ENCODE data around the gene RORB. TPM values are rescaled to one million over a fixed set of nuclear protein-coding genes. Genes with fewer than 3 reads are reported as not detected.

The RORB gene
- polyA plus RNA-seq, 3 donors: not detected

- Histone ChIP-seq H3K4me3 (replicated peaks in 1 of 3; ENCODE audit: low read depth in 2 of 3, low read length in 3 of 3) (no peak overlapping the region), H3K9ac (ENCODE audit: insufficient read depth, low read length, poor library complexity, severe bottlenecking) (no peak overlapping the region), H3K9me3 (replicated peaks in 1 of 2; ENCODE audit: control insufficient read depth in 1 of 2, insufficient read depth in 1 of 2, low read length in 2 of 2) (no peaks in the 10 kb centered on the region), H3K36me3 (replicated peaks in 1 of 2; ENCODE audit: control insufficient read depth in 1 of 2, insufficient read depth in 2 of 2, low read length in 2 of 2) (no peaks in the 10 kb centered on the region), H3K79me2 (ENCODE audit: insufficient read depth, low read length) (no peaks in the 10 kb centered on the region), H3K4me2 (replicated peaks; ENCODE audit: extremely low read depth, low read length, poor library complexity, severe bottlenecking) (no peak overlapping the region), H3K4me1 (ENCODE audit: control insufficient read depth in 1 of 2, insufficient read depth in 2 of 2, low read length in 2 of 2) (peaks cover 19 to 23% of the 10 kb centered on the region in 2 donors), H2AFZ (ENCODE audit: insufficient read depth, low read depth, low read length, poor library complexity, severe bottlenecking) (no peak overlapping the region), H3K27ac (ENCODE audit: low read depth in 1 of 2, low read length in 2 of 2) (no peak overlapping the region), H3K27me3 (ENCODE audit: control insufficient read depth in 2 of 2, insufficient read depth in 2 of 2, low read length in 2 of 2) (peaks cover 0 to 6% of the 10 kb centered on the region in 2 donors), H4K20me1 (ENCODE audit: insufficient read depth, low read length) (no peaks in the 10 kb centered on the region)
- Mint-ChIP-seq H3K4me1 (peaks cover 22% of the 10 kb centered on the region), H3K27ac (no peak overlapping the region), H3K36me3 (no peaks in the 10 kb centered on the region), H3K9me3 (peaks cover 0 to 2% (median 0%) of the 10 kb centered on the region in 7 donors), H3K4me3 (no peak overlapping the region), H3K27me3 (ENCODE audit: low read depth in 3 of 3) (peaks cover 2 to 9% (median 6%) of the 10 kb centered on the region in 3 donors)
- intact Hi-C loops (cut with micrococcal nuclease): no loop called here
- 63% methylated on average over 6 of the region's 9 CpGs for WGBS (ENCODE audit: insufficient coverage)
- TF ChIP-seq CTCF (IDR thresholded peaks at IDR 0.05): no peak
- DNase-seq: no peak
Measured at GRCh38 chr9:74554751-74555419, 57.8 kb downstream of the RORB start.

- H3K27ac ChIP-seq (ENCODE audit: low read depth in 1 of 2, low read length in 2 of 2): no peak overlapping the region
- WGBS (ENCODE audit: insufficient coverage): 100% methylated on average over 1 of the region's 3 CpGs
- Mint-ChIP-seq H3K36me3 (no peaks in the 10 kb centered on the region), H3K27ac (no peak overlapping the region), H3K4me3 (no peak overlapping the region), H3K27me3 (ENCODE audit: low read depth in 3 of 3) (peaks cover 2 to 9% (median 6%) of the 10 kb centered on the region in 3 donors), H3K4me1 (peaks cover 22% of the 10 kb centered on the region), H3K9me3 (peaks cover 0 to 2% (median 0%) of the 10 kb centered on the region in 7 donors)
- no peaks in the 10 kb centered on the region for H3K9me3 ChIP-seq (replicated peaks in 1 of 2; ENCODE audit: control insufficient read depth in 1 of 2, insufficient read depth in 1 of 2, low read length in 2 of 2)
- H4K20me1 ChIP-seq (ENCODE audit: insufficient read depth, low read length): no peaks in the 10 kb centered on the region
- H3K4me1 ChIP-seq (ENCODE audit: control insufficient read depth in 1 of 2, insufficient read depth in 2 of 2, low read length in 2 of 2): peaks cover 19 to 23% of the 10 kb centered on the region in 2 donors
- H3K79me2 ChIP-seq (ENCODE audit: insufficient read depth, low read length): no peaks in the 10 kb centered on the region
- no peak overlapping the region for H3K9ac ChIP-seq (ENCODE audit: insufficient read depth, low read length, poor library complexity, severe bottlenecking)
- peaks cover 0 to 3% of the 10 kb centered on the region in 2 donors for H3K27me3 ChIP-seq (ENCODE audit: control insufficient read depth in 2 of 2, insufficient read depth in 2 of 2, low read length in 2 of 2)
- DNase-seq: no peak
- intact Hi-C loops (cut with micrococcal nuclease): no loop called here
- H3K4me2 ChIP-seq (replicated peaks; ENCODE audit: extremely low read depth, low read length, poor library complexity, severe bottlenecking): no peak overlapping the region
- no peak for TF ChIP-seq CTCF (IDR thresholded peaks at IDR 0.05)
- H3K36me3 ChIP-seq (replicated peaks in 1 of 2; ENCODE audit: control insufficient read depth in 1 of 2, insufficient read depth in 2 of 2, low read length in 2 of 2): no peaks in the 10 kb centered on the region
- no peak overlapping the region for H2AFZ ChIP-seq (ENCODE audit: insufficient read depth, low read depth, low read length, poor library complexity, severe bottlenecking)
- H3K4me3 ChIP-seq (replicated peaks in 1 of 3; ENCODE audit: low read depth in 2 of 3, low read length in 3 of 3): no peak overlapping the region
Measured at GRCh38 chr9:74555565-74555964, 58.4 kb downstream of the RORB start.
